Measurements from ENCODE around the gene CUL1.

CUL1 gene

DNA sequence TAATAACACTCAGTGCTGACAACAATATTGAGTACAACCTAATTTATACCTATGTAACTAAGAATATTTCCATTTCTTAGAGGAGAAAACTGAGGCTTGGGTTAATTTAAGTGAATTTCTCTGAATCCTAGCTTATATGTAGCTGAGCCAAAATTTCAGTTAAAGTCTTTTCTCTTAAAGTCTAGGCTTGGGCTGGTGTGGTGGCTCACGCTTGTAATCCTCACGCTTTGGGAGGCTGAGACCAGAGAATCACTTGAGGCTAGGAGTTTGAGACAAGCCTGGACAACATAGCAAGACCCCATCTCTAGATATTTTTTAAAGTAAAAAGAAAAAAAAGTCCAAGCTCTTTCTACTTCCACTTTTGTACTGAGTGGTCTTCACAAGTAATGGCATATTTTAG is 92.1 kb downstream of the CUL1 start:
- no peak overlapping the region for H3K4me3 ChIP-seq (ENCODE audit: low read depth, low read length)
- TF ChIP-seq CTCF (IDR thresholded peaks at IDR 0.05; ENCODE audit: borderline replicate concordance, insufficient read depth, low read depth, low read length): no peak

DNA sequence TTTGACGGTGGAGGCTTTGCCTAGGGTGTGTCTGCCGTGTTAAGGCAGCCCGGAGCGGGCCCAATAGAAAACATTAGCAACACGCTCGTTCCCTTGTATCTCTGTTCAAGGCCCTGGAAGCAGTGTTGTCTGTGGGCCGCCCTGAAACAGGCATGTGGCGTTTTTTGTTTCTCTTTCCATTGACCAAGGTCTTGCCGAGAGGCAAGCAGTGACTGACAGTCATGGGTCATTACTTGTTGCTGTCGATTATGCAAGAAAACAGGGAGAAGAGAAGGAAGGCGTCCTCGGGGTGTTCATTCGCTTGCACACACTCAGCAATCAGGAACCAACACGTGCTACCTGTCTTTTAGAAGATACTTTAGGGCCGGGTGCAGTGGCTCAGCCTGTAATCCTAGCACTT is 92.8 kb downstream of the CUL1 start:
- no peak for TF ChIP-seq CTCF (IDR thresholded peaks at IDR 0.05; ENCODE audit: borderline replicate concordance, insufficient read depth, low read depth, low read length)
- H3K4me3 ChIP-seq (ENCODE audit: low read depth, low read length): no peak overlapping the region

GRCh38 chr7:148793590-148793989 is 94.9 kb downstream of the CUL1 start:
- TF ChIP-seq CTCF (IDR thresholded peaks at IDR 0.05; ENCODE audit: borderline replicate concordance, insufficient read depth, low read depth, low read length): no peak
- no peak overlapping the region for H3K4me3 ChIP-seq (ENCODE audit: low read depth, low read length)

GRCh38 chr7:148794476-148794875 is 95.8 kb downstream of the CUL1 start:
- no peak for TF ChIP-seq CTCF (IDR thresholded peaks at IDR 0.05; ENCODE audit: borderline replicate concordance, insufficient read depth, low read depth, low read length)
- H3K4me3 ChIP-seq (ENCODE audit: low read depth, low read length): no peak overlapping the region

- no peak for TF ChIP-seq CTCF (IDR thresholded peaks at IDR 0.05; ENCODE audit: borderline replicate concordance, insufficient read depth, low read depth, low read length)
- no peak overlapping the region for H3K4me3 ChIP-seq (ENCODE audit: low read depth, low read length)
These were observed 98.1 kb downstream of the CUL1 start for GRCh38 chr7:148796841-148797240.

- TF ChIP-seq CTCF (IDR thresholded peaks at IDR 0.05; ENCODE audit: borderline replicate concordance, insufficient read depth, low read depth, low read length): no peak
- H3K4me3 ChIP-seq (ENCODE audit: low read depth, low read length): no peak overlapping the region
These were observed 101.3 kb downstream of the CUL1 start for GRCh38 chr7:148799893-148800555.

GRCh38 chr7:148800677-148801076 is 102.0 kb downstream of the CUL1 start:
- no peak overlapping the region for H3K4me3 ChIP-seq (ENCODE audit: low read depth, low read length)
- TF ChIP-seq CTCF (IDR thresholded peaks at IDR 0.05; ENCODE audit: borderline replicate concordance, insufficient read depth, low read depth, low read length): no peak

Measured in GM12875 (cell line).